DND-41 (cell line): ENCODE results near the gene SLC35F3.

Experiments
- CTCF ChIP-seq: IDR thresholded peaks from 2 replicates; pipeline ENCODE4 v1.5.1; 2012; ENCODE audit warnings: borderline replicate concordance, low read length, moderate library complexity, mild to moderate bottlenecking; ENCODE audit not compliant: poor library complexity, severe bottlenecking; ENCODE audit errors: extremely low read depth
- EZH2 ChIP-seq: IDR thresholded peaks from 3 replicates; pipeline ENCODE4 v1.6.1; 2012; ENCODE audit warnings: borderline replicate concordance, low read depth, mild to moderate bottlenecking, moderate library complexity, low read length, inconsistent platforms; ENCODE audit not compliant: severe bottlenecking

- peak; percentile 34 for TF ChIP-seq CTCF
- no peak for TF ChIP-seq EZH2
These were observed 165.3 kb downstream of the SLC35F3 start for GRCh38 chr1:234069760-234070159.
